NCI-H1436 treated with DMSO at 0.1 percent for 48 hours (cell line): ENCODE data around the gene ABL2.
"Not testable (repeated sequence)": the region's sequence is repeated elsewhere in the genome, so short reads cannot be mapped to it uniquely, and the experiment has no call there.

Experiments
- DNase-seq: peaks from one replicate; lab custom pipeline; 2025; lab: John Stamatoyannopoulos, UW

Gene ABL2

GRCh38 chr1:179229214-179230140 is at the start of gene ABL2:
ABL2 (minus strand) TSS chr1:179229677; CDS start chr1:179229397, 280 bp downstream.
- DNase-seq: no peak

- no peak for DNase-seq
Observed at GRCh38 chr1:179278920-179279319, 49.4 kb upstream of the ABL2 start.

- not testable (repeated sequence) for DNase-seq
Observed at GRCh38 chr1:179274424-179274823, 44.9 kb upstream of the ABL2 start.

GRCh38 chr1:179269071-179269470 is 39.6 kb upstream of the ABL2 start:
- DNase-seq: no peak

- no peak for DNase-seq
Observed at GRCh38 chr1:179264507-179264906, 35.0 kb upstream of the ABL2 start.

GRCh38 chr1:179263121-179263520 is 33.6 kb upstream of the ABL2 start:
- DNase-seq: no peak

DNA sequence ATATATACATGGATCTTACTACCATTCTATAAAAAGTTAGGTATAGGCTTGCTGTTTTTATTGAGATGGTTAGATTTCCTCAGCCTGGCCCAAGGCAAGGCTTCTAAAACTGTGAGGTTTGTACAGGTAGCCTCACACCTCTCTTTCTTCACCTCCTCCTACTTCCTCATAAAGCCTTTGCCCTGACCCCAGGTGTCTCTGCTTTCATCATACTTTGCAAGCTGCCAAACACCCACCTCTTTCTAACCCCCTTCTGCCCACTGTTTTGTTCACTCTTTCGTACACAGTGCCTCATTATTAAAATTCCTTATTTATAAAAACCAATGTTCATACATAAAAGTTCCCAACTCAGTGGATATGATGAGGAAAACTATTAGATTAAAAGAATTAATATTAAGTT is 32.7 kb upstream of the ABL2 start:
- no peak for DNase-seq

DNA sequence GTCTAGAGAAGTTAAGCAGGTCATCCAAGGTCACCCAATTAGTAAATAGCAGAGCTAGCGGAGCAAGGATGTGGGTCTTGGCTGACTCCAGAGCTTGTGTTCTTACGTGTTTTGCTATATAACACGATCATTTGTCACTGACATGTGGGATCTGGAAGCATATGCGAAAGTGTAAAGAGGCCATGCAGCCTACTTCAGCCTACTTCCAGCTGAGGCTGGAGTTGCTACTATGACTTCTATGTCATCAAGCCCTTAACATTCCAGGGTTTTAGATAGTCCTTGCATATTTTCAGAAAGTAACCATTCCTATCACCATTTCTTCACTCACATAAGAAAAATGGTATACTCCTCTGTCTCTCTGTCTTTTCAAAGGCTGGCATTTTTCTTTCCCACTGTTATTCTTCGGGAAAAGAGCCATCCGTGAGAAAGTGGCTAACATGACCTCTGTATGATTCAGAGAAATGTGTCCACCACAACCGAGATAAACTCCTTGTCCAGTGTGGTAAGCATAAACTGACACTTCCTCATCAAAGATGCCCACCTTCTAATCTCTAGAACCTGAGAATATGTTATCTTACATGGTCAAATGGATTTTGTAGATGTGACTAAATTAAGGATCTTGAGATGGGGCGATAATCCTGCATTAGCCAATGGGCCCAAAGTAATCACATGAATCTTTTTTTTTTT is 24.0 kb upstream of the ABL2 start:
- DNase-seq: no peak

DNA sequence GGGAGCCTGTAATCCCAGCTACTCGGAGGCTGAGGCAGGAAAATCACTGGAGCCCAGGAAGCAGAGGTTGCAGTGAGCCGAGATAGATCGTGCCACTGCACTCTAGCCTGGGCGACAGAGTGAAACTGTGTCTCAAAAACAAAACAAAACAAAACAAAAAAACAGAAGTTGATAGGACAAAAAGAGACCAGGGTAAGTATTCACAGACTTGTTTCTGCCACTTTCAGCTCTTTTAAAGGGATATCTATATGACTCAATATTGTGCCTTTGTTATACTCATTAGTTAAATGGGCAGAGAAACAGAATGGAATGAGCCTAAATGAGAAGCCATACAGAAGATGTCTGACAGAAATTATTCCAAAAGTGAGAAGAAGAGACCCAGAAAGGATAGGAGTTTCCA is 23.1 kb upstream of the ABL2 start:
- no peak for DNase-seq

- no peak for DNase-seq
Observed at GRCh38 chr1:179251675-179252074, 22.2 kb upstream of the ABL2 start.

- DNase-seq: no peak
Observed at GRCh38 chr1:179247923-179248322, 18.4 kb upstream of the ABL2 start.

DNA sequence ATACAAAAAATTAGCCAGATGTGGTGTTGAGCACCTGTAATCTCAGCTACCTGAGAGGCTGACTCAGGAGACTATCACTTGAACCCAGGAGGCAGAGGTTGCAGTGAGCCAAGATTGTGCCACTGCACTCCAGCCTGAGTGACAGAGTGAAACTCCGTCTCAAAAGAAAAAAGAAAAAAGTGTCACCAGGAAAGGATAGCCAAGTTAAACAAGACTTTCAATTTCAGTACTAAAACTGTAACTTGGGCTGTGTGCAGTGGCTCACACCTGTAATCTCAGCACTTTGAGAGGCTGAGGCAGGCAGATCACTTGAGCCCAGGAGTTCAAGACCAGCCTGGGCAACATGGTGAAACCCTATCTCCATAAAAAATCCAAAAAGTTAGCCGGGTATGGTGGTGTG is 15.9 kb upstream of the ABL2 start:
- not testable (repeated sequence) for DNase-seq

DNA sequence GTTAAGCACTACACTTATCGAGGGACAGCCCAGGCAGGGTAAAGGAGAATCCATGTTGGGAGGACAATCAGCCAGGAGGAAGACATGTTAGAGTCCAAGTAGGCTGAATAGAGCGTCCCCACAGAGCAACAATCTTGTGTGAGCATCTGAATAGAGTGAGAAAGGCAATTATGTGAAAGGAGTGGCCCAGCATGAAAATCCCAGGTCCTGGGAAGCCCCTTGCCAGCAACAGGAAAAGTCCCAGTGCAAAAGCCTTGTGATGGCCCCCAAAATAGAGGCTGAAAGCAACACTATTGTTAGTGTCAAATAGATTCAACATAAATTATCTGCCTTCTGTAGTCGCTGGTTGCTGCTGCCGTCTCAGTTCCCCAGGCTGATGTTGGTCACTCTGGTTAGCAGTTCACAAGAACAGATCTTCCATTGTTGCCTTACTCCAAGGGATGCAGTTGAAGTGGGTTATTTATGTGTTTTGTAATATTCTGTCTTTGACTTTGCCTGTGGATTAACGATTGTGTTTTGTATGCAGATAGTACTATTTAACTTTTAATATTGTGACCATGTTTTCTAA is 12.1 kb upstream of the ABL2 start:
- DNase-seq: no peak

GRCh38 chr1:179237222-179237621 is 7.7 kb upstream of the ABL2 start:
- no peak for DNase-seq

DNA sequence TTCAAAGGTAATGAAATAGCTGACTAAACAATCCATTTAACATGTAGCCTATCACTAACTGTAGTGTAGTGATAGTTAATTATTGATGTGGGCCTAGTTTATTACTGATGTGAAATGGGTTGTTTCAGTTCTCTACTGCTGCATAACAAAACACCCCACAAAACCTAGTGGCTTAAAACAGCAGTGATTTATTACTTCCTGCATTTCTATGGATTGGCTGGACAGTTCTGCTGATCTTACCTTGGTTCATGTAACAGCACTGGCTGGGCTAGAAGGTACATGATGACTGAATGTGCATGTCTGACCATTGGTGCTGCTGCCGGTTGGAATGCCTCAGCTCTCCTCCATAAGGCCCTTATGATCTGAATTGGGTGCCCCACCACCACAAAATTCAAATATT is 5.4 kb upstream of the ABL2 start:
- DNase-seq: no peak

- DNase-seq: no peak
Observed at GRCh38 chr1:179231923-179232322, 2.4 kb upstream of the ABL2 start.

DNA sequence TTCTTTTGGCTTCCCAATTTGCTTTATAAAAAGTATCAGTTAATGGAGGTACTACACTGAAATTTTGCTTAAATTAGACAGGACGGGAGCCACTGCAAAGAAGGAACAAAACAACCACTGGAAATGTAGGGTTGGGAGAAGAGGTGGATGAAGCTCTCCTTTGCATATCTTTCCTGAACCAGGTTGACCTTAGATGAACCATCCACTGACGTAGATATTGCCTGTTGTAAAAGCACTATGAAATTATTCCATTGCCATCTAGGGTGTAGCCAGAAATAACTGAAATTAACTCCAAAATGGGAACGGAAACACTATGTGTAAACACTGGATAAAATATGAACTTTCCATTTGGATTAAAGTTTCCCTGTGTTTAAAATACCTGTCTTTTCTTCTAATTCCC is 1.2 kb upstream of the ABL2 start:
- DNase-seq: no peak

DNA sequence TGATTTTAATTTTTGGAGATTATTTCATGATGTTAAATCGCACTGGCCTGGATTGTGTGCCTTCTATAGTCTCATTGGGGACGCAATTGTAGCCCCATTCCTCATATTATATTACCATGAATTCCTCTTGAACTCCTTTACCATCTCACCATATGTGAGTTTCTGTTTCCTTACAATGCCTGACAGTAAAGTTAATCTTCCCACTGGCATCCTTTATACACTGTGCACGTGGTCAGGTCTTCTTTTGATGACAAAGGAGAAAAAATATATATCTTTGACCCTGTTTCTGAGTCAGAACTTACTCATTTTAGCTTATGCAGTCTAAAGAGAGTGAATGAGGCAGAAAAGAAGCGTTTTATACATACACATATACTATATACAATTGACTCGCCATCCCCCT is 774 bp upstream of the ABL2 start:
- DNase-seq: no peak

DNA sequence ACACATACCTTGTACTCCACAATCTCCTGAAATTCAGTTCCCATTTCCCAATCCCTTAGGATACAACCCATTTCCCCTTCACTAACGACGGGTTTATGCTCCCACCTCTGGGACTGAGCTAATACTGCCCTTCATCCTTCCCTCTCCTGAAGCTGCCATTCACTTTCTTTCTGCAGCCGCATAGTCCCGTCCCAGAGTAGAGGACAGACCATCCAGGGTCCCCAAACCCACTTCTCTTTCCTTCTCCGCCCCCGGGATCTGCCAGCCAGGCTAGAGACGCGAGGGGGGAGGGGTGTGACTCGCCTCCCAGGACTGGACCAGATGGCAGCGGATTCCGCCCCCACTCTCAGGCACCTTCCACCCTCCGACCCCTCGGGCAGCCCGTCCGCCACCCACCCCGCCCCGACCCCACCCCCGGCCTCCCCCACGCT is 679 bp downstream of the ABL2 start:
- DNase-seq: no peak

GRCh38 chr1:179226738-179227137 is 2.7 kb downstream of the ABL2 start:
- no peak for DNase-seq

- DNase-seq: not testable (repeated sequence)
Observed at GRCh38 chr1:179224466-179224865, 5.0 kb downstream of the ABL2 start.

- DNase-seq: not testable (repeated sequence)
Observed at GRCh38 chr1:179221121-179221520, 8.4 kb downstream of the ABL2 start.

GRCh38 chr1:179217943-179218507 is 11.5 kb downstream of the ABL2 start:
- DNase-seq: no peak
